Measurements from ENCODE around the gene NDST3. TPM values are rescaled to one million over a fixed set of nuclear protein-coding genes. Genes with fewer than 3 reads are reported as not detected.

Gene NDST3
- total RNA-seq, 4 donors from 2014 or later, result 0.98 to 11.6 (median 4.9) TPM

DNA sequence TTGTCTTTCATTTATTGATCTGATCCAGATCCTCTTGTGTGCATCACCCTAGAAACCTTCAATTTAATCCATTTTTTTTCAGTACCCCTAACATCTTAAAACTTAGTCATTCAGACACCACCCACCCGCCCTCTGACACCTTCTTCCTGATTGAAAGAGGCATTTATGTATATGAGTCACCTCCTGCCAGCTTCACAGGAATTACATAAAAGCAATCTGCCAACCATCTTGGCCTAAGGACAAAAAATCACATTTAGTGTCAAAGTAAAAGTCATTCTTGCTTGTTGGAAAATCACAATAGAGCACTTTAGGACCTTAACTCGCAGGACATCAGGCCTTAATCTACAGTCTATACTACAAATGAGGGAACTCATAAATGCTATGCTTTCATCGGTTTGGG, 52.1 kb downstream of the NDST3 start:
- no peaks in the 10 kb centered on the region for H3K9me3 ChIP-seq
- no peaks in the 10 kb centered on the region for H3K27me3 ChIP-seq
- H3K27ac ChIP-seq, result no peak overlapping the region
- WGBS, 2 donors, result 35 to 46% methylated on average over 3 of the region's 3 CpGs
- TF ChIP-seq POLR2A (IDR thresholded peaks at IDR 0.05), result no peak
- TF ChIP-seq EP300 (IDR thresholded peaks at IDR 0.05), result no peak
- TF ChIP-seq, protein P1, sequence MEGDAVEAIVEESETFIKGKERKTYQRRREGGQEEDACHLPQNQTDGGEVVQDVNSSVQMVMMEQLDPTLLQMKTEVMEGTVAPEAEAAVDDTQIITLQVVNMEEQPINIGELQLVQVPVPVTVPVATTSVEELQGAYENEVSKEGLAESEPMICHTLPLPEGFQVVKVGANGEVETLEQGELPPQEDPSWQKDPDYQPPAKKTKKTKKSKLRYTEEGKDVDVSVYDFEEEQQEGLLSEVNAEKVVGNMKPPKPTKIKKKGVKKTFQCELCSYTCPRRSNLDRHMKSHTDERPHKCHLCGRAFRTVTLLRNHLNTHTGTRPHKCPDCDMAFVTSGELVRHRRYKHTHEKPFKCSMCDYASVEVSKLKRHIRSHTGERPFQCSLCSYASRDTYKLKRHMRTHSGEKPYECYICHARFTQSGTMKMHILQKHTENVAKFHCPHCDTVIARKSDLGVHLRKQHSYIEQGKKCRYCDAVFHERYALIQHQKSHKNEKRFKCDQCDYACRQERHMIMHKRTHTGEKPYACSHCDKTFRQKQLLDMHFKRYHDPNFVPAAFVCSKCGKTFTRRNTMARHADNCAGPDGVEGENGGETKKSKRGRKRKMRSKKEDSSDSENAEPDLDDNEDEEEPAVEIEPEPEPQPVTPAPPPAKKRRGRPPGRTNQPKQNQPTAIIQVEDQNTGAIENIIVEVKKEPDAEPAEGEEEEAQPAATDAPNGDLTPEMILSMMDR (IDR thresholded peaks at IDR 0.05), result no peak
- no peak for DNase-seq (ENCODE audit: low spot score in 2 of 2)
- H3K4me3 ChIP-seq, result no peak overlapping the region
- H3K36me3 ChIP-seq, result no peaks in the 10 kb centered on the region
- no peaks in the 10 kb centered on the region for H3K4me1 ChIP-seq

DNA sequence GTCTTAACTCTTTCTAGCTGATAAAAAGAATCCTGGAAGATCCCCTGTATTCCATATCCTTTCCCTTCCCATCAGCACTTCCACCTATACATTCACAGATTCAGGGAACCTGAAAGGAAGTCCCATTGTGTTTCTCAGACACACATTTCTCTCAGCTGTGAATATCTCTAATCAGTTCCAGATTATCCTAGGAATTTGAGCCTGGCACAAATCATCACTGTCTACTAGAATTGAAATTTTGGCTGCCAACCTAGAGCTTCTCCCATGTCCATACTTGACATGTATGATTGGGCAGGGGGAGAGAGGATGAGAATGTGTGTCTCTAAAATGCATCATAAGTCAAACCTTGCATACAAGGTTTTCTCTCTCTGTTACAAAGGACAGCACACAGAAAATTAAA, 53.1 kb downstream of the NDST3 start:
- H3K4me3 ChIP-seq, result no peak overlapping the region
- no peaks in the 10 kb centered on the region for H3K4me1 ChIP-seq
- H3K27ac ChIP-seq, result no peak overlapping the region
- H3K9me3 ChIP-seq, result no peaks in the 10 kb centered on the region
- no peaks in the 10 kb centered on the region for H3K36me3 ChIP-seq
- DNase-seq (ENCODE audit: low spot score in 2 of 2), result no peak
- TF ChIP-seq POLR2A (IDR thresholded peaks at IDR 0.05) (no peak), EP300 (IDR thresholded peaks at IDR 0.05) (no peak)
- TF ChIP-seq, protein P1 (IDR thresholded peaks at IDR 0.05), result no peak
- H3K27me3 ChIP-seq, result no peaks in the 10 kb centered on the region

DNA sequence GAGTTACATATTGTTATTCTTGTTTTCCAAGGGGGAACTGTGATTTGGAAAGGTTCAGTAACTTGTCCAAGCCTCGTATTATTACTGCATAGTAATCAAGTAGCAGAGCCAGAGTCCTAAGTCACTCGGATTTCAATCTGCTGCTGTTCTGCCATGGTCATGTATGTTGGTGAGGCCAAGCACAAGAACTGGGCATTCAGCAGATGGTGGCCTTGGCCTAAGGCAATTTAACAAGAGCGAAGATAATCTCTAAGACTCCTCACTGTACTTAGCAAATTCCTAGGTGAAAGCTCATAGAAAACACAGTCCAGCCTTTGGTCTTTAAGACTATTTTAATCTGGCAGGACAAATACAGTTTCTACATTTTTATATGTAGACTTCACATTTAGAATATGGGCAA, 64.8 kb downstream of the NDST3 start:
- Histone ChIP-seq H3K27me3 (no peaks in the 10 kb centered on the region), H3K9me3 (no peaks in the 10 kb centered on the region), H3K36me3 (no peaks in the 10 kb centered on the region), H3K27ac (no peak overlapping the region), H3K4me3 (no peak overlapping the region), H3K4me1 (no peaks in the 10 kb centered on the region)
- no peak for DNase-seq (ENCODE audit: low spot score in 2 of 2)
- TF ChIP-seq, protein P1 (IDR thresholded peaks at IDR 0.05), result no peak
- TF ChIP-seq EP300 (IDR thresholded peaks at IDR 0.05) (no peak), POLR2A (IDR thresholded peaks at IDR 0.05) (no peak)
- 53 to 62% methylated on average over 3 of the region's 3 CpGs for WGBS, 2 donors

DNA sequence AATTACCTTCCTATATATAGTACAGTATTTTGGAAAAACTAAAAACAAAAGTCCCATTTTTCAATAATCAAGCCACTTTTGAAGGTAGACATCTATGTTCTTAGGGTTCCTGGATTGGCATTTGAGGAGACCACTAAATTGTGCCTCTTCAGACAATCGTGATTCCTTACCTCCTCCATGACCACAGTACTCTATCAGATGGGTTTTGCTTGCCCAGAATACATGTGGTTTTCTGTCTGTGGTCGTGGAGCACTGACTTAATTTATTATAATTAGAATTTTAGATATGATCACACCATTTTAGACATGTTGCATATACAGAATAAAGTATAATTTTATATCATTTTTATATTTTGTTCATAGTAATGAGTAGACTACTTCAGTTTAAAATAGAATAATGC, 67.9 kb downstream of the NDST3 start:
- WGBS, 2 donors, result 67 to 70% methylated on average over 2 of the region's 2 CpGs
- H3K9me3 ChIP-seq, result no peaks in the 10 kb centered on the region
- no peaks in the 10 kb centered on the region for H3K27me3 ChIP-seq
- H3K4me1 ChIP-seq, result no peaks in the 10 kb centered on the region
- TF ChIP-seq POLR2A (IDR thresholded peaks at IDR 0.05) (no peak), EP300 (IDR thresholded peaks at IDR 0.05) (no peak)
- TF ChIP-seq, protein P1 (IDR thresholded peaks at IDR 0.05), result no peak
- no peak overlapping the region for H3K27ac ChIP-seq
- H3K36me3 ChIP-seq, result no peaks in the 10 kb centered on the region
- no peak for DNase-seq (ENCODE audit: low spot score in 2 of 2)
- H3K4me3 ChIP-seq, result no peak overlapping the region

DNA sequence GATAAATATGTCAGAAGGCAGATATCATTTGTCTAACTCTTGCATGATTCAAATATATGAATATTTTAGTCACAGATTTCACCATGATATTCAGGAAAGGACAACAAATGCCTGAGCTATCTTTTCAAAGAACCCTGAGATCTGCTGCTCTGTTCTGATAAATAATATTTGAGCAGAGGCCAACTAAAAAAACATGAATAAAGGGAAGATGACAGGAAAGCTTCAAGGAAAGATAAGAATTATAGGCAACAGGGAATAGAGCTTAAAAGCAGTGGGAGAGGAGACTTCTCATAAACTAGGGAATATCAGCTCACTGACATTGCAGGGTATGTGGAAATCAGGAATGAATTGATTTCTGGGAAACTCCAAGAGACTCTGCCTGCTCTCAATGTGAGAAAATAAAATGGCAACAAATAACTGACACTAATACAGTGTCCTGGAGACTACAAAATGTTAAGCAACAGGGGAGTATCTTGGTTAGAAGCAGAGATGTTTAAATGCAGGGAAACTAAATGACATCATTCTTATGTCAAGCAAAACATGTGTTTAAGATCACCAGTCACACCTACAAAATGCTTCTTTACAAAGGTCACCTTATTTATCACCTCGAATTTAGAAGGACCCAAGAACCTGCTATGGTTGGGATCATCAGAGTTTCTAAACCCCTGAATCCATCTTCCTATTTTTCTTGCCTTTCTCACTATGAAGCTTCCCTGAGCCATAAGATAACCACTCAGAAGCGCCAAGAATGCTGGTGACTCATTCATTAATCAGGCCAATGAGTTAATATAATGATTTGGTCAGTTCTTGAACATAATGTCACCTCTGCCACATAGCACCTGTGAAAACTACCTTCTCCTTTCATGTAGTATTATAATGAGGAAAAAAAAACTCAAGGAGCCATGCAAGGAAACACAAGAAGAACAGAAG, 78.1 kb downstream of the NDST3 start:
- H3K9me3 ChIP-seq, result no peaks in the 10 kb centered on the region
- H3K36me3 ChIP-seq, result no peaks in the 10 kb centered on the region
- TF ChIP-seq POLR2A (IDR thresholded peaks at IDR 0.05) (no peak), EP300 (IDR thresholded peaks at IDR 0.05) (no peak)
- TF ChIP-seq, protein P1 (IDR thresholded peaks at IDR 0.05), result no peak
- H3K27ac ChIP-seq, result no peak overlapping the region
- 74 to 84% methylated on average over 2 of the region's 2 CpGs for WGBS, 2 donors
- no peaks in the 10 kb centered on the region for H3K27me3 ChIP-seq
- no peaks in the 10 kb centered on the region for H3K4me1 ChIP-seq
- DNase-seq (ENCODE audit: low spot score in 2 of 2), result no peak
- no peak overlapping the region for H3K4me3 ChIP-seq

Measured in tibial nerve (tissue), 4 donors.